T-helper 2 cell treated with Interferon-gamma antibody and Interleukin-4, amounts not matched to agents 5 μg/mL and 100 μg/mL, for 36 hours (primary cell): ENCODE results near the gene DNAH8.

Experiments used
- DNase-seq: peaks from one replicate; pipeline ENCODE4 v3.0.0; 2021; ENCODE audit warnings: low spot score
- H3K27ac Mint-ChIP-seq: one replicate; pipeline ENCODE4 v1.8.0; 2021; ENCODE audit warnings: mild to moderate bottlenecking, mixed read lengths
- H3K27me3 Mint-ChIP-seq: one replicate; pipeline ENCODE4 v1.8.0; 2021; ENCODE audit warnings: low read depth, mixed read lengths
- H3K36me3 Mint-ChIP-seq: one replicate; pipeline ENCODE4 v1.8.0; 2021; ENCODE audit warnings: low read depth, mixed read lengths
- H3K4me1 Mint-ChIP-seq: one replicate; pipeline ENCODE4 v1.8.0; 2021; ENCODE audit warnings: low read depth, mixed read lengths
- H3K4me3 Mint-ChIP-seq: one replicate; pipeline ENCODE4 v1.8.0; 2022; ENCODE audit warnings: mild to moderate bottlenecking, moderate library complexity, mixed read lengths
- H3K9me3 Mint-ChIP-seq: one replicate; pipeline ENCODE4 v1.8.0; 2021; ENCODE audit warnings: mixed read lengths

DNAH8 gene

GRCh38 chr6:39021779-39022178 is 306.7 kb downstream of the DNAH8 start:
- no peak overlapping the region for H3K4me3 Mint-ChIP-seq
- no peak for DNase-seq
- H3K27ac Mint-ChIP-seq: no peak overlapping the region
- H3K27me3 Mint-ChIP-seq: peaks cover 6% of the 10 kb centered on the region
- no peaks in the 10 kb centered on the region for H3K36me3 Mint-ChIP-seq
- no peaks in the 10 kb centered on the region for H3K4me1 Mint-ChIP-seq
- no peaks in the 10 kb centered on the region for H3K9me3 Mint-ChIP-seq

- Mint-ChIP-seq H3K9me3 (no peaks in the 10 kb centered on the region), H3K4me3 (no peak overlapping the region), H3K4me1 (no peaks in the 10 kb centered on the region), H3K27me3 (peaks cover 20% of the 10 kb centered on the region), H3K27ac (no peak overlapping the region), H3K36me3 (no peaks in the 10 kb centered on the region)
- no peak for DNase-seq
Measured at GRCh38 chr6:39026175-39026574, 311.1 kb downstream of the DNAH8 start.

- Mint-ChIP-seq H3K27ac (no peak overlapping the region), H3K4me1 (no peaks in the 10 kb centered on the region), H3K4me3 (no peak overlapping the region), H3K27me3 (peaks cover 44% of the 10 kb centered on the region), H3K36me3 (no peaks in the 10 kb centered on the region), H3K9me3 (no peaks in the 10 kb centered on the region)
- DNase-seq: peak; percentile 41
Measured at GRCh38 chr6:39029156-39030011, 314.3 kb downstream of the DNAH8 start.

- no peak overlapping the region for H3K4me3 Mint-ChIP-seq
- H3K9me3 Mint-ChIP-seq: no peaks in the 10 kb centered on the region
- peaks cover 50% of the 10 kb centered on the region for H3K27me3 Mint-ChIP-seq
- no peaks in the 10 kb centered on the region for H3K4me1 Mint-ChIP-seq
- H3K27ac Mint-ChIP-seq: no peak overlapping the region
- H3K36me3 Mint-ChIP-seq: no peaks in the 10 kb centered on the region
- no peak for DNase-seq
Measured at GRCh38 chr6:39035681-39036080, 320.6 kb downstream of the DNAH8 start.

- Mint-ChIP-seq H3K4me1 (no peaks in the 10 kb centered on the region), H3K27ac (no peak overlapping the region), H3K27me3 (peaks cover 45% of the 10 kb centered on the region), H3K9me3 (no peaks in the 10 kb centered on the region), H3K4me3 (no peak overlapping the region), H3K36me3 (no peaks in the 10 kb centered on the region)
- DNase-seq: no peak
Measured at GRCh38 chr6:39037082-39037508, 322.0 kb downstream of the DNAH8 start.

- DNase-seq: no peak
- H3K27ac Mint-ChIP-seq: no peak overlapping the region
- H3K9me3 Mint-ChIP-seq: no peaks in the 10 kb centered on the region
- H3K36me3 Mint-ChIP-seq: no peaks in the 10 kb centered on the region
- peaks cover 39% of the 10 kb centered on the region for H3K27me3 Mint-ChIP-seq
- H3K4me1 Mint-ChIP-seq: no peaks in the 10 kb centered on the region
- H3K4me3 Mint-ChIP-seq: no peak overlapping the region
Measured at GRCh38 chr6:39037707-39038106, 322.6 kb downstream of the DNAH8 start.

GRCh38 chr6:39040080-39040673 is 325.1 kb downstream of the DNAH8 start:
- no peaks in the 10 kb centered on the region for H3K36me3 Mint-ChIP-seq
- peaks cover 24% of the 10 kb centered on the region for H3K27me3 Mint-ChIP-seq
- H3K27ac Mint-ChIP-seq: no peak overlapping the region
- H3K4me1 Mint-ChIP-seq: no peaks in the 10 kb centered on the region
- H3K9me3 Mint-ChIP-seq: no peaks in the 10 kb centered on the region
- DNase-seq: no peak
- no peak overlapping the region for H3K4me3 Mint-ChIP-seq

GRCh38 chr6:39041072-39041471 is 326.0 kb downstream of the DNAH8 start:
- Mint-ChIP-seq H3K27ac (no peak overlapping the region), H3K27me3 (peaks cover 18% of the 10 kb centered on the region), H3K4me1 (no peaks in the 10 kb centered on the region), H3K9me3 (no peaks in the 10 kb centered on the region), H3K4me3 (no peak overlapping the region), H3K36me3 (no peaks in the 10 kb centered on the region)
- DNase-seq: no peak

- no peaks in the 10 kb centered on the region for H3K9me3 Mint-ChIP-seq
- H3K4me3 Mint-ChIP-seq: no peak overlapping the region
- H3K27ac Mint-ChIP-seq: no peak overlapping the region
- DNase-seq: no peak
- H3K36me3 Mint-ChIP-seq: no peaks in the 10 kb centered on the region
- H3K4me1 Mint-ChIP-seq: no peaks in the 10 kb centered on the region
- peaks cover 21% of the 10 kb centered on the region for H3K27me3 Mint-ChIP-seq
Measured at GRCh38 chr6:39043776-39044175, 328.7 kb downstream of the DNAH8 start.

GRCh38 chr6:39044181-39044580 is 329.1 kb downstream of the DNAH8 start:
- peaks cover 23% of the 10 kb centered on the region for H3K27me3 Mint-ChIP-seq
- H3K4me3 Mint-ChIP-seq: no peak overlapping the region
- no peak for DNase-seq
- no peaks in the 10 kb centered on the region for H3K4me1 Mint-ChIP-seq
- no peak overlapping the region for H3K27ac Mint-ChIP-seq
- H3K36me3 Mint-ChIP-seq: no peaks in the 10 kb centered on the region
- no peaks in the 10 kb centered on the region for H3K9me3 Mint-ChIP-seq

- H3K9me3 Mint-ChIP-seq: no peaks in the 10 kb centered on the region
- H3K4me3 Mint-ChIP-seq: peak overlapping the region; percentile 7
- peaks cover 17% of the 10 kb centered on the region for H3K4me1 Mint-ChIP-seq
- no peak for DNase-seq
- H3K27ac Mint-ChIP-seq: no peak overlapping the region
- peaks cover 42% of the 10 kb centered on the region for H3K27me3 Mint-ChIP-seq
- no peaks in the 10 kb centered on the region for H3K36me3 Mint-ChIP-seq
Measured at GRCh38 chr6:39047434-39048327, 332.6 kb downstream of the DNAH8 start.

GRCh38 chr6:39048481-39049399 is 333.6 kb downstream of the DNAH8 start, which contains the start of gene GLP1R:
GLP1R (plus strand) TSS chr6:39048781; CDS start chr6:39048841, 60 bp downstream.
- H3K9me3 Mint-ChIP-seq: no peaks in the 10 kb centered on the region
- no peak within 1 kb of the TSS for H3K27ac Mint-ChIP-seq
- H3K36me3 Mint-ChIP-seq: no peaks in the 10 kb centered on the region
- DNase-seq: no peak
- H3K27me3 Mint-ChIP-seq: peaks cover 42% of the 10 kb centered on the region
- peak within 1 kb of the TSS; percentile 43 for H3K4me3 Mint-ChIP-seq
- peaks cover 17% of the 10 kb centered on the region for H3K4me1 Mint-ChIP-seq
